Stimulated activated CD8-positive, alpha-beta memory T cell treated with anti-CD3 and anti-CD28 coated beads, Interleukin-15, amount 100 ng/mL, for 4 hours (primary cell): ENCODE measurements around the gene SCYGR7.

Experiments used
- DNase-seq, 2 donors: peaks; one replicate each; pipeline ENCODE4 v3.0.0-alpha.2; 2020; ENCODE audit warnings: low read depth in 2 of 2

SCYGR7 gene

GRCh38 chr2:227759411-227760118 is 31.4 kb downstream of the SCYGR7 start:
- DNase-seq: no peak

- no peak for DNase-seq
These were observed 33.8 kb downstream of the SCYGR7 start for GRCh38 chr2:227761740-227762476.

- no peak for DNase-seq
These were observed 37.7 kb downstream of the SCYGR7 start for GRCh38 chr2:227765788-227766372.

GRCh38 chr2:227766373-227766883 is 38.3 kb downstream of the SCYGR7 start:
- peak; percentile 8 to 14 for DNase-seq

GRCh38 chr2:227767830-227768229 is 39.7 kb downstream of the SCYGR7 start:
- no peak for DNase-seq

- no peak for DNase-seq
These were observed 44.1 kb downstream of the SCYGR7 start for GRCh38 chr2:227772197-227772661.

GRCh38 chr2:227772932-227773331 is 44.8 kb downstream of the SCYGR7 start:
- DNase-seq: no peak

- no peak for DNase-seq
These were observed 46.0 kb downstream of the SCYGR7 start for GRCh38 chr2:227774011-227774624.

GRCh38 chr2:227774895-227775842 is 47.0 kb downstream of the SCYGR7 start:
- no peak for DNase-seq
